ENCODE data around the gene CAMK2A.

The CAMK2A gene

DNA sequence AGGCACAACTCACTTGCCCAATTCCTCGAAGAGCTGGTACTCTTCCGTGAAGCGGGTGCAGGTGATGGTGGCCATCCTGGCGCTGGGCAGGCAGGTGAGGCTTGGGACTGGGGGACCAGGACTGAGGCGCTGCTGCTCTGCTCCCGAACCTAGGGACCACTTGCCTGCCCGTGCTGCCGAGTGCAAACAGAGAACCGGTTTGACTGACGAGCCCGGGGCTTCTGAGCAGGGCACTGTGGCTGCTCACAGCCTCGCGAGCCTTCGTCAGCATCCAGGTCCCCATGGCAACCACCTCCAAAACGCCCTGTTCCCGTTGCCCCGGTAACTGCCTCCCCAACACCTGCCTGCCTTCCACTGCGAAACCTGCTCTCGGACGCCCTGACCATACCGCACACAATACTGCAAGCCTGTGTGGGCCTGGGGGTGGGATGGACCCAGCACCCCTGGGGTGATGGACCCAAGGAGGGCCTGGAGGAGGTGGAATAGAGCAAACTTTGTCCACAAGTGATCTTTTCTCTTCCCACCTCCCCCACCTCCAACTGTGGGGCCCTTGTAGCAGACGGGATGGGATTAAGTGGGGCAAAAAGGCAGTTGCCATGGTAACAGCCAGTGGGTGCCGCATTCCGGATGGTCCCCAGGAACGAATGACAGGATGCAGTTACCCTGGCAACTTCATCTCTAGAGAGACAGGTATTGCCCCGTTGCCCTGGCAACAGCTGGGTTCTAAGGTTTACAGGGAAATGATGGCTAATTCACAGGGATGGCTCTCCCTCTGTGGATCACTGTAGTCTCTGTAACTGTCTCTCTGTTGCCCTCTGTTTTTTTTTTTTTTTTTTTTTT, at the start of gene CAMK2A:
Gene CAMK2A, minus strand, starts transcription at position 223 of the 840 bp plus-strand sequence. Its CDS starts 148 bp downstream, at position 75.
- DNase-seq: no peak

DNA sequence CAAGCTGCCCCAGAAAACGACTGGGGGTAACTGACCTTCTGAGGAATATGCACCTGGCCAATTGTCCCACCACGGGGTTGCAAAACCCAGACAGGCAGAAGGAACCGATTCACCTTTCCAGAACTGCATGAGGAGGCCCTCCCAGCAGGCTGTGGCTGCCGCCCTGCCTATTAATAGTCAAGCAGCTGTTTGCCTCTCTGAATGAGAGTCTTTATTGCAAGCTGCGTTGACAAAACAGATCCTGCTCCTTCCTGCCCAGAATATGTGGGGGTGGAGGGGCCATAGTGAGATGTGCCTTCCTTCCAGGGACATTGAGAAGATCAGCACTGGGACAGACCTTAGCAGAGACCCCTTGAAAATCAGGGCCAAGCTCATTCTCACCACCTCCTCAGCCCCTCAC, 49.6 kb upstream of the CAMK2A start:
- no peak for DNase-seq

DNA sequence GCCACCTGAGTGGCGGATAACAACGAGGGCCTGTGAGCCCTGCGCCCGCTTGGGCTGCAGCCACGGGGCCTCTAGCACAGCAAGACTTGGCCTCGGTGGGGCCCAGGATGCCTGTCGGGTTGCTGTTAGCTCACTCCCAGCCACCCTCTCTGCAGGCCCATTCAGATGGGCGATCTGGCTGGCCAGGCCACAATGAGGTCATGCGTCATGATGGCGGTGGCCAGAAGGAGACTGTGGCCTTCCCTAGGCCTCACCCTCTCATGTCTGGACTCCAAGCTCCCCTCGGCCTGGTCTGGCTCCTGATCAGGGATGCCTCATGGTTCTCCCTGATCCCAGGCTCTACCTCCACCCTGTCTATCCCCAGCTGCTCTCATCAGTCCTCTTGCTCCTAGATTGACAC, 49.0 kb upstream of the CAMK2A start:
- no peak for DNase-seq

DNA sequence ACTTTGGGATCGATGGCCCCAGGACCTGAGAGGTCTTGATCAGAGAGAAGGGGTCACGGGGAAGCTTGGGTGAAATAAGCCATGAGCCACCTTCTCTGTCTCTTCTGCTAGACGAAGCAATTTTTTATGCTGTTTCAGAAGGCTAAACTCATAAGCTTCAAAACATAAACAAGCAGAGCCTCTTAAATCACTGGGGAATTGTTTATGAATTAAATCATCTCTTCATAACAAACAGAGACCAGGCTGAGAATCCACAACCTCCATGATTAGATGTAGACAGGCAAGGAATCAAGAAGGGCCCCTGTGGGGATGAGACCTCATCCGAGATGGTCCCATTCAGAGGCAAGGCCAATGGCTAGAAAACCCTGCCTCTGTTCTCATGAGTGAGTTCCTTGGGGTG, 46.2 kb upstream of the CAMK2A start:
- DNase-seq: no peak

DNA sequence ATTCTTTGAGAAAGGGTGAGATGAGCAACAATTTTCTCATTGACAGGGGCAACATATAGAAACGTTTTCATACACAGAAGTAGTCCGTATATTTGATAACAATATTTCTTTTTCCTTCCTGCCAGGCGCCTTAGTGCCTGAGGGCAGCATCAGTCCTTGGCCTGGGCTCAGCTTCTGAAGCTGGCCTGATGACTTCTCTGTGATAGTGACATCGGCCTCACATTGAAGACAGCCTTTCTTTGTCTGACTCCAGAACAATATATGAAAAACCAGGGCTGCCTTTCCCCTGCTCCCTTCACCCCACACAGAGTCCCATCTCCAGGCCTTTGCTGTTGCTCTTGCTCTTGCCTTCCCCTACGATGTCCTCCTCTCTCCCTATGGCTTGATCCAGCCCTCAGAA, 43.8 kb upstream of the CAMK2A start:
- DNase-seq: no peak

DNA sequence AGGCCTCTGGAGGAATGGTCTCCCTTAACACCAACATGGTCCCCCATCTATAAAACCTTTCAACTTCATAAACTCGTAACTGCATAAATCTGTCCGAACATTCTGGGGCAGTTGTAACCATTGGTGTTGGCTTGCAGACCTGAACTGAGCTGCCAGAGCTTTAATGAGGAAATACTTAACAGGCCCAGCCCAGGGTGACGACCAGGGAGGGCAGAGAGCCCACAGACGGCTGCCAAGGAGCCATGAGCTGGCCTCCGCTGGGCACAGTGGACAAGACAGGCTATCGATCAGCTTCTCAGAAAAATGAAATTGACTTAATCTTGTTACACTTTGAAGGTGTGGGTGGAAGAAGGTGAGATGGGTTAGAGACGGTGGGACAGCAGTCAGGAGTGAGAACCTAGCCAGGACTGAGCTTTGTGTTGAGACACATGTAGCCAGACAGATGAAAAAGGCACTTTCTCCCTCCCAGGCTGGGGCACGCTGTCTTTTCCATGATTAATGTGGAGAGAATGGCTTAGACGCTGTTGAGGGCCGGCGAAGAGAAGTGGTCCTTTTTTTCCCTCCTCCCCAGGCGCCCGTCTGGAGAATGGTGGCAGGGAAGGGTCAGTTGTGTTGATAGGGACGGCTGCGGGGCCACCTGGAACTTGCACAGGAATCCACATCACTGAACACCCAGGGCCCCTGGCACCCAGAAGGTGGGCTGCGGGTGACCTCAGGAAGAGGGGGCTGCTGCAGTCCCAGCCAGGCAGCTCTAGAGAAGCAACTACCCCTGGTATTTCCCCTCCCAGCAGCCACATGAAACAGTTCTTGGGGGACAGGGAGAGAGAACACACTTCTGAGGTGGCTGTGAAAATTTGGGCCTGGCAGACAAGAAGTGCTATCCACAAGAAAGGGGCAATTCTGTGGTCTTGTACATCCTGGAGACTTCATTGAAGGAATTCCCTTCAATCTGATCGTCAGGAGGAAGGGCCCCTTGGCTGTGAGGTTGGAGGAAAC, 40.6 kb upstream of the CAMK2A start:
- no peak for DNase-seq

DNA sequence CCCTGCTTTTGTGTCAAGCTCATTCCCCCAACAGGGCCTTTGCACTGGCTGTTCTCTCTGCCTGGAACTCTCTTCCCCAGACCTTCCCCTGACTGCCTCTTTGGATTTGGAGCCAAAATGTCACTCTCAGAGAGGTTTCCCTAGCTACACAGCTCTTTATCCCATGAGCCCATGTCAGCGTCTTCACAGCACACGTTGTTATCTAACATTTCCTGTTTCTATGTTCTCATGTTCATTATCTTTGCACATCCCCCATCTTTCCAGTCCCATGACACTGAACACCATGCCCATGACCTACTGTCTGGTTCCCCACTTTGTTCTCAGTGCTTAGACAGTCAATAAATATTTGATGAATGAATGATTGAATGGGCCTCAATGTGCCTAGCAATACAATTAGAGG, 39.5 kb upstream of the CAMK2A start:
- no peak for DNase-seq

DNA sequence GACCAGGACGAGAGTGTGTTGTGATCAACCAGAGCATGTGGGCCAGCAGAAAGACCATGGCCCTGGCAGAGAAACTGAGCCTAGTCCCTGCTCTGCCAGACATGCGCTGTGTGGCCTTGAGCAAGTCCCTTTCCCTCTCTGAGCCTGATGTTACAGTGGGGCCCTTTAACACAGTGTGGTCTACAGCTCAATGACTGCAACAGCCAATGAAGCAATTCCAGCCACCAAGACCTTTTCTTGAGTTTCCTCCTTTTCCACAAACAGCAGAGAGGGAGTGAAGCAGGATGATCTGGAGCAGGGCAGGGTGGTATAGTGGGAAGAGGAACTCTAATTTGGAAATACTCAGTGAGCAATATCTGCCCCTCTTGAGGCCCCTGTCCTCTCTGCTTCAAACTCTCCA, 38.9 kb upstream of the CAMK2A start:
- DNase-seq: no peak

DNA sequence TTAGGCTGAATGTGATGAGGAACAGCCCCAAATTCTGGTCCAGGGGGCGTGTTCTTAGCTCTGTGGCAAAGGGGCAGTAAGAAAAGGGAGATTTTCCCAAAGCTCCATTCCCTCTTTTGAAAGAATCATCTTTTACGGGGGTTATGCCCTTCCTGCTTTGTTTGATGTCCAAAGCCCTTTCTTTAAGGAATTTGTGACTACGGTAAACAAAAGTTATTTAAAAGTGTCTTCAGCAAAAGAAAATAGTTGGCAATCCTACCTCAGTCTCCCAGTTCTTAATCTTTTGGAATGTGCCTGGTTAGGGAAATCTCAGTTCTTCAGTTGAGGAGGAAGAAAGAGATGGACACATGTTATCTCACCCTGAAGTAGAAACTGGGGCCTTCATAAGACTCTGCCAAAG, 37.6 kb upstream of the CAMK2A start:
- DNase-seq: no peak

DNA sequence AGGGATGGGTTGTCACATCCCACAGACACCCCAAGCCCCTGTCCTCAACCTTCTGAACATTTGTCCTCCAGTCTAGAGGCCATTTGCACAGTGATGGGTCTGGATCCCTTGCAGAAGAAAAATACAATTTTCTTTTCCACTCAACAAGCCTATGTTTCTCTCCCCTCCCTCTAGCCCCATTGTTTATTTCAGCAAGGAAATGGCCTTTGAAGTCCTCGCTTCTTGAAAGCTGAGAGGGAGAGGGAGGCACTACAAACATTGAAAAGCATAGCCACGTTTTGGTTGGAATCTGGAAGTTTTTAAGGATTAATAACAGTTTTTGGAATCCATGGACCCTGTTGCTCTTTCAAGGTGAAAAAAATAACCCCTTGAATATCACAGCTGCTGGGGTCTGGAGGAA, 37.1 kb upstream of the CAMK2A start:
- DNase-seq: no peak

DNA sequence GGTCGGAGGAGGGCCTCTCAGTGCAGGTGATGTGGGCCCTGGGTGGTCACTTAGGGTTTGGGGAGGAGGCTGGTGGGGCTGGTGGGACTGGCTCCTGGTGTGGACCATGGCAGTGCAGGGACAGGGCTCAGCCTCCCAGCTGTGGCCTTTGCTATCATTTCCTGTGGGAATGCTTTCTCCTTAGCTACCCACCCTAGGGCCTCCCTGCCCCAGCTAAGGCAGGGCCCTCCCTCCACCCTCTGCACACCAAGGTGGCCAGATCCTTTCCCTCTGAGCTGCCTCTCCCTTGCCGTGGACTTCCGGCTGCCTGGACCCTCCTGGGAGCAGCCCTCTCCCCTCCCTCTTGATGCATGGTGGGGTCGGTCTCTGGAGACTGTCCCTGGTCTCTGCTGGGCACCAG, 35.9 kb upstream of the CAMK2A start:
- DNase-seq: no peak

DNA sequence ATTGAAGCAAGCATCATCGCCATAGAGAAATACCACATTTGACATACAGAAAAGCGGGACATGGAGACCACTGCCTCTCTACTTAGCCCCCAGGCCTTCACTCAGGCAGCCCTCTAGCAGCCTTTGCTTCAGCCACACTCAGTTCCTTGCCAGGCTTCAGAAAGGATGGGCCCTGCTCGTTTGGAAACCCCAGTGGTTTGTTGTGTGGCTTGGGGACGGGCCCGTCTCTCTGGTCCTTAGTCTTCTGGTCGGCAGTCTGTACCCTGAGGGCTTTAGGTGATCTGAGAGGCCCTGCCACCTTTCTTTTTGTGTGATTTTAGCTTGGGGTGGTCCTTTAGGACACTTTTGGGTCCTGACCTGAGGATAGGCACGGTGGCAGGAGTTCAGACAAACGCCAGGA, 34.2 kb upstream of the CAMK2A start:
- DNase-seq: no peak

DNA sequence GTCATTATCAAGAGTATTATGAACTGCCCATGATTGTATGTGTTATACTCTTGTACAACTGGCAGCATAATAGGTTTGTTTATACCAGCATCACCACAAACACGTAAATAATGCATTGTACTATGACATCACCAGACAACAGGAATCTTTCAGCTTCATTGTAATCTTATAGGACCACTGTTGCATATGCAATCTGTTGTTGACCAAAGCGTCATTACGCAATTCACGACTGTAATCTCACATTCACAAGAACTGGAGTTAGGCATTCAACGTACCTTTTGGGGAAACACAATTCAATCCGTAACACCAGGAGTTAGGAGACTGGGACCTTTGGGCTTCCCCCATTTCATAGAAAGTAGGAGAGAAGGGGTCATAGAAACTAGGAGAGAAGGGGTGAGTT, 33.5 kb upstream of the CAMK2A start:
- DNase-seq: no peak

DNA sequence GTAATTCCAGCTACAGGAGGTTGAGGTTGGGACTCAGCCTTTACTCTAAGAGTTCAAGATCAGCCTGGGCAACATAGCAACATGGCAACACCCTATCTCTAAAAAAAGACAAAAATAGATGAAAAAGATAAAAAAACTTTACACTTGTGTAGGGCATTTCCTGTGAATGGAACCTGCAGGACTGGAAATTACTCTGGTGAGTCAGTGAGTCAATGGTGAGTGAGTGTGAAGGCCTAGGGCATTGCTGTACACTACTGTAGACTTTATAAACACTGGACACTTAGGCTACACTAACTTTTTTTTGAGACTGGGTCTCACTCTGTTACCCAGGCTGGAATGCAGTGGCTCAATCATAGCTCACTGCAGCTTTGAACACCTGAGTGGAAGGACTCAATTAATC, 32.6 kb upstream of the CAMK2A start:
- no peak for DNase-seq

DNA sequence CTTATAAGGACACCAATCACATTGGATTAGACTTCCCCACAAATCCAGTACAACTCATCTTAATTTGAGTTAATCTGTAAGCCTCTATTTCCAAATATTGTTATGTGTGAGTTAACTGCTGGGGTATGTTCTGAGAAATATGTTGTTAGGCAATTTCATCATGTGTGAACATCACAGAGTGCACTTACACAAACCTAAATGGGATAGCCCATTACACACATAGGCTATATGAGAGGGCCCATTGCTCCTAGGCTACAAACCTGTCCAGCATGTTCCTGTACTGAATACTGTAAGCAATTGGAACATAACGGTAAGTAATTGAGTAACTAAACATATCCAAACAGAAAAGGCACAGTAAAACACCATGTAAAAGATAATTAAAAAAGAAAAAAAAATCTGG, 32.2 kb upstream of the CAMK2A start:
- no peak for DNase-seq

DNA sequence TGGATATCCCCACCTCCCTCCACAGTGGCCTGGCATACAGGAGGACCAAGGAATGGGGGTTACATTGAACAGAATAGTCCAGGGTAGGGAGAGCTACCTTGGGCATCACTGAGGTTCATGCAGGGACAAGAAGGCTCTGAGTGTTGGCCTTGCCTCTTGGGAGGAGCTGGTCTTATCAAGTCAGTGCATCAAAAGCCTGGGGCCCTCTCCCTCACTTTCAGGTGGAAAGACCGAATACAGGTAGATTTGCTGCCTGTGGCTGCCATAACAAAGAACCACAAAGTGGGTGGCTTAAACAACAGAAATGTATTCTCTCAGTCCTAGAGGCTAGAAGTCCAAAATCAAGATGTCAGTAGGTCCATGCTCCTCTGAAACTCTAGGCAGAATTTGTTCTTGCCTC, 31.6 kb upstream of the CAMK2A start:
- no peak for DNase-seq

DNA sequence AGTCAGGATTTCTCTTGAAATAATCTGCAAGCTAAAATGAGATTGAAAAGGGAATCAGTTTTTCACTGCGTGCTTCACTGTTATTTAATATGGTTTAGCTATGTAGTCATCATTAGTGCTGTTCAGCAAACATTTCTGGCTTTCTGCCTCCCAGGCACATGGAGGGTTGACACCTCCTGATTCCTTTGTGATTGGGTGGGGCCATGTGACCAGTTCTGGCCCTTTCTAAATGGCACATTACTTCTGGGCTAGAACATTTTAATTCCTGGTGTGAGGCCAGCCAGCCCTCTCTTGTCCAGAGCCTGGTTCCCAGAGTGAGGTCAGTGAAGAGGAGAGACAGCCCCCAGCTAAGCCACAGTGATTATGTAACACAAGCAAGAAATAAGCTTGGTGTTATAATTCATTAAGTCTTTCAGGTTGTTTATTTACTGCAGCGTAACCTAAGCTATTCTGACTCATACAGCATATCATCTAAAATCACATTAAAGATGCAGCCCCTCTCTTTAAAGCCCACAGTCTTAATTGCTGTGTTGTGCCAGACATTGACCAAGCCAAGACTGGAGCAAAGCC, 30.6 kb upstream of the CAMK2A start:
- no peak for DNase-seq

DNA sequence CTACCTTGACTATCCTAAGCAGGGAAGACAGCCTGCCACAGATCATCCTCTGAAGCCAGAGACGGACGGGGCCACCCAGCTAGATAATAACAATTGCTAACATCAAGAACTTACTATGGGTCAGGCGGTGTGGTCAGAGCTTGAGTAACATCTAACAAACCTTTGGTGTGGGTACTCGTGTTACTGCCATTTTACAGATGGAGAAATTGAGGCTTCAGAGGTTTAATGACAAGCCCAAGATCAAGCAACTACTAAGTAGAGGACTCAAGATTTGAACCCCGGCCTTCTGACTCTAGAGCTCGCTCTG, 29.9 kb upstream of the CAMK2A start:
- DNase-seq: no peak

DNA sequence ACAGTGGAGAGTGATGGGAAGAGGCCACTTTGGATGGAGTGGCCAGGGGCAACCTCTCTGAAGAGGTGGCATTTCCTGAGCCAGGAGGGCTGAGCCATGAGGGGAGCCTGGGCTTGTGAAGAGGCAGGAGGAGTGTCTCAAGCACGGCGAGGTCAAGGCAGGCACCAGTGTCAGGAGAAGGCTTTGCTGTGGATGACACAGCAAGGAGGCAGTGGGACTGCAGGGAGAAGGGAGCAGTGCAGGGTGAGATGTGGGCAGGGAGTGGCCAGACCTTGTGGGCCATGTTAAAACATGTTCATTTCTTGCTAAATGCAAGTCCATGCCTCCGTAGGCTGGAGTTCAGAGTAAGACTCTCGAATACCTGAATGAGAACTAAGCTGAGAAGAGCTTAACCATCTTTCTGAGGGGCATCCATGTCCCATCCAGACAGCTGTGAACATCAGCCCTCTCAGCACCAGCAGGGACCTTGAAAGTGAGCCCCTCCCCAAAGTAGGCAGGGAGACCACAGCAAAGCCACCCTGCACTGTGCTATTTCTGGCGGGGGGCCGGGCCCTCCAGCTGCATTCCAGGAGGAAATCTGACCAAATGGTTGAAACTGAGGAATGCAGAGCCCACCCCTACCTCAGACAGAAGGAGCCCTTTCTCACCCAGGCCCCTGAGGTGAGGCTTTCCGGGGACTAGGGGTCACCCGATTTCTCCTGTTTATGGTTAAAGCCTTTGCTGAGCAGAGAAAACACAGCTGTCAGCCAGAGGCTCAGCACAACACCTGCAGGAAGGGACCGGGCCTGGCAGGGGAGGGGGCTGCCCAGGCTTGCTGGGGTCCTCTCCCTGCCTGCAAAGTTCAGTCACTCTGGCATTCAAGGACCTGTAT, 29.3 kb upstream of the CAMK2A start:
- DNase-seq: no peak

DNA sequence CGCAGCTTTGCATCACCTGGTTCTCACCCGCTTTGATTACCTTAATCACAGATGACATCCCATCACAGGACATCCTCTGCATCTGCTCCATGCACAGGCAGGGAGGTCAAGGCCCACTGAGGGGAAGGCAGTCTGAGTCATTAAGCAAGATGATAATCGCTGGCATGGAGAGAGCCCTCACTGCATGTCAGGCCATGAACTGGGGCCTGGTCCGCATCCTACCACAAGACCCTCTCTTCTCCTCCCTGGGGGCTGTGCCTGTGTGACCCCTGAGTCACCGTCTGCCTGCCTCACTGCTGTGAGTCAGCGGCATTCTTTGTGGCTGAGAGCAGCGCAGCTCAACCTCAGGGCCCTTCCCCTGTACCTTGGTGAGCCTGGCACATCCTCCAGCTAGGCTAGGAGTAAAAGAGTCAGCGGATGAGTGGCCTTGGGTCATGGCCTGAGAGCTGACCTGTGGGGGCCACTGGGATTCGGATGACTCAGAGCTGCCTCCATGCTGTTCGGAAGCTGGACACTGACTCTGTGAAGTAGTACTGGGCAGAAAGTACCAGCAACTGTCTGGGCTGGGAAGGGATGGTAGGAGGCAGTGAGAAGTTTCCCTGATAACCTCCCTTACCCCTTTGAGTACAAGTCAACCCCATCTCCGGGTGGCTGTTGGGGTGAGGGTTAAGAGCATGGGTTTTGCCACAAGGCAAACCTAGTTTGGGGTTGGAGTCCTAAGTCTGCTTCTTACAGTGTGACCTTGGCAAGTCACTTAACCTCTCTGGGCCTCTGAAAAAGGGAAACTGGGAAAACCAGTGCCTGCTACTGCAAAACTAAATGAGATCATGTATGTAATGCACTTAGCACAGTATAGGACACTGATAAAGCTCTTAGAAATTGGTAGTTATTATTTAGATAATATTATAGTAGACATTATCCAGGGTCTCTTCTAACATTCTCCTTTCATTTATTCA, 27.8 kb upstream of the CAMK2A start:
- DNase-seq: peak; percentile 35

DNA sequence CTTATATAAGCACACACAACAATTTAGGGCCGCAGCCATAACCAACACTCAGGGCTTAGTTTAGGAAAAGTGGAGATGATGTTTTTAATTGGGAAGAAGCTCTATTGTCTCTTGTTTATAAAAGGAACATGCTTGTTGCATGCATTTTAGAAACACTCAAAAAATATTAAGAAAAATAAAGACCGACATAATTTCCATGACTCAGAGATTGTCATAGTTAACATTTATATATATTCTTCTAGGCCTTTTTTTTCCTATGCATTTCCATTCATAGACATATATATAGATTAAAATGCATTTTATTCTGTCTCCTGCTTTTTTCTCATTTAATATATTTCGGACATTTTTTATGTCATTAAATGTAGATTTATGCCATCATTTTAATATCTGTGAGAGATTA, 26.7 kb upstream of the CAMK2A start:
- no peak for DNase-seq

DNA sequence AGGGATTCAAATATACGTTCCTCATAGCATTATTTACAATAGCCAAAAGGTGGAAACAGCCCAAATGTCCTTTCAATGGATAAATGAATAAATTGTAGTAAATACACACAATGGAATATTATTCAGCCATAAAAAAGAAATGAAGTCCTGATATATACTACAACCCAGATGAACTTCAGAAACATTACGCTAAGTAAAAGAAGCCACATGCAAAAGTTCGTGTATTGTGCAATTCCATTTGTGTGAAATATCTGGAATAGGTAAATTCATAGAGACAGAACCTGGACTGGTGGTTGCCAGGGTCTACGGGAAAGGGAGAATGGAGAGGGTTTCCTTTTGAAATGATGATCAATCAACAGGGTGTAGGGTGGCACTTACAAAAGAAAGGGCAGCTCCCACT, 25.7 kb upstream of the CAMK2A start:
- DNase-seq: no peak
